ENCODE data around the gene CAND1.

CAND1 gene

DNA sequence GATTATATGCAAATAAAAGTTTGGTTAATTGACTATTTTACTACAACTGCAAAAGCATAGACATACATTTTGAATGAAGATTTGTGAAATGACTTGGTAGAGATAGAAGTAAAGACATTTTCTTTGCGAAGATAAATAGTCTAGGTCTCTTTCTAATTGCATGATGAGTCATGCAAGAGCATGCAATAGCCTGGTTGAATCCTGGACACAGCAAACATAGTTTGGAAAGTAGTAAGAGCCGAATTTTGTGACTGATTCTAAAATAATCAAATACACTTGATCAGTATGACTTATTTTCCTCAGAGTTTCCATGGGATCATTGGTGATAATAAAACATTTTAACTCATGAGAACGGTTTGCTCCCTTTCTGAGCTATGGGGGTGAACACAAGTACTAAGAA lies 27.7 kb upstream of the CAND1 start:
- Histone ChIP-seq H3K36me3 (no peaks in the 10 kb centered on the region), H3K9me3 (ENCODE audit: severe bottlenecking) (no peaks in the 10 kb centered on the region), H3K27ac (no peak overlapping the region), H3K4me3 (ENCODE audit: low read depth, low read length) (no peak overlapping the region), H3K27me3 (ENCODE audit: insufficient read depth, low read depth, severe bottlenecking) (no peaks in the 10 kb centered on the region)
- DNase-seq: no peak
- TF ChIP-seq, protein P1, sequence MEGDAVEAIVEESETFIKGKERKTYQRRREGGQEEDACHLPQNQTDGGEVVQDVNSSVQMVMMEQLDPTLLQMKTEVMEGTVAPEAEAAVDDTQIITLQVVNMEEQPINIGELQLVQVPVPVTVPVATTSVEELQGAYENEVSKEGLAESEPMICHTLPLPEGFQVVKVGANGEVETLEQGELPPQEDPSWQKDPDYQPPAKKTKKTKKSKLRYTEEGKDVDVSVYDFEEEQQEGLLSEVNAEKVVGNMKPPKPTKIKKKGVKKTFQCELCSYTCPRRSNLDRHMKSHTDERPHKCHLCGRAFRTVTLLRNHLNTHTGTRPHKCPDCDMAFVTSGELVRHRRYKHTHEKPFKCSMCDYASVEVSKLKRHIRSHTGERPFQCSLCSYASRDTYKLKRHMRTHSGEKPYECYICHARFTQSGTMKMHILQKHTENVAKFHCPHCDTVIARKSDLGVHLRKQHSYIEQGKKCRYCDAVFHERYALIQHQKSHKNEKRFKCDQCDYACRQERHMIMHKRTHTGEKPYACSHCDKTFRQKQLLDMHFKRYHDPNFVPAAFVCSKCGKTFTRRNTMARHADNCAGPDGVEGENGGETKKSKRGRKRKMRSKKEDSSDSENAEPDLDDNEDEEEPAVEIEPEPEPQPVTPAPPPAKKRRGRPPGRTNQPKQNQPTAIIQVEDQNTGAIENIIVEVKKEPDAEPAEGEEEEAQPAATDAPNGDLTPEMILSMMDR (IDR thresholded peaks at IDR 0.05; ENCODE audit: low read depth, low read length): no peak

DNA sequence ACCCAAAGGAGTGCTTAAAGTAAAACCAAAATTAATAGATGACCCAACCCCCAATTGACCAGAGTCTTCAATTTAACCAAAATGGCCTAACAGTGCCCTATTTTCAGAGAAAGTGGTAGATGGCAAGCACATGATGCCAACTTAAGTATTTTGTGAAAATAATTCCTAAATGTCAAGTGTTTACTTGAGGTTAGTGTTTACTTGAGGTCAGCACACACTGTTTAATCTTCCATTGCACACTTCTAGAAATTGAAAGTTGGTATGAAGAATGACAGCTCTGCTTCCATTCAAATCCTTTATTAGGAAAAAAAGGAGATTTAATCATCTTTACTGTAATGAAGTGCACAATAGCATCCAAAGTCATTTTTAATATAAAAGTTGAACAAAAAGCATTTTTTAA lies 25.9 kb upstream of the CAND1 start:
- Histone ChIP-seq H3K36me3 (no peaks in the 10 kb centered on the region), H3K4me3 (ENCODE audit: low read depth, low read length) (no peak overlapping the region), H3K27ac (no peak overlapping the region), H3K9me3 (ENCODE audit: severe bottlenecking) (no peaks in the 10 kb centered on the region), H3K27me3 (ENCODE audit: insufficient read depth, low read depth, severe bottlenecking) (no peaks in the 10 kb centered on the region)
- DNase-seq: no peak
- TF ChIP-seq, protein P1 (IDR thresholded peaks at IDR 0.05; ENCODE audit: low read depth, low read length): no peak

DNA sequence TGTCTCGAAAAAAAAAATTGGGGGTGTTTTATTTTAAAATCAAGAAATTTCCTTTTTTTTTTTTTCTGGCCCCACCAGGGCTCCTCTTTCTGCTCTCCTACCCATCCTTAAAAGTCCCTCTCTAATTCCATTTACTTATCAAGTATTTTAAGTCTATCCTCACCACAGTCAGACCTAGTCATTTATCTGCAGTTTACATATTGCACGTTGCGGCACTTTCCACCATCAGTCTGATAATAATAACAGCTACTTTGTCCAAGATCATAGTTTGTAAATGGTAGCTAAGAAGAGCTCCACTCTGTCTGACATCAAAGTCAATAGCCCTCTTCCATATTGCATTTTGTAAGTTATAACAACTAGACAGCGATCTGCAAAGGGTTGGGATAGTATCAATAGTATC lies 23.6 kb upstream of the CAND1 start:
- Histone ChIP-seq H3K9me3 (ENCODE audit: severe bottlenecking) (no peaks in the 10 kb centered on the region), H3K36me3 (no peaks in the 10 kb centered on the region), H3K27me3 (ENCODE audit: insufficient read depth, low read depth, severe bottlenecking) (no peaks in the 10 kb centered on the region), H3K27ac (no peak overlapping the region), H3K4me3 (ENCODE audit: low read depth, low read length) (no peak overlapping the region)
- TF ChIP-seq, protein P1 (IDR thresholded peaks at IDR 0.05; ENCODE audit: low read depth, low read length): no peak
- no peak for DNase-seq

DNA sequence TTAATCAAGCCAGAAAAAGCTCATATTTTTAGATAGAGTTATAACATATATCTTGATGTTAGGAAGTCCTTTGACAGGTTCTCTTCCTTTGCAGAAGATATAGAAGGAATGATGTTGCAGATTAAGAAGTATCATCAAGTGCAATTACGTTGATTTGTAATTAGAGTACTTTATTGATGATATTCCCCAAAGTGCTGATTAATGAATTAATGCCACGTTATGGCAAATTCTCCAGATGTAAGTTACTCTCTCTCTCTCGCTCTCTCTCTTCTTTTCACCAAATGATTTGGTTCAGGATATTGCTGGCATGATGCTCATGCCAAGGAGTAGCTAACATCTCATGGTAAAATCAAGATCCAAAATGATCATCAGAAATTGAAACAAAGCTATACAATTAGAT lies 18.1 kb upstream of the CAND1 start:
- TF ChIP-seq, protein P1 (IDR thresholded peaks at IDR 0.05; ENCODE audit: low read depth, low read length): no peak
- no peaks in the 10 kb centered on the region for H3K27me3 ChIP-seq (ENCODE audit: insufficient read depth, low read depth, severe bottlenecking)
- no peak overlapping the region for H3K4me3 ChIP-seq (ENCODE audit: low read depth, low read length)
- H3K27ac ChIP-seq: no peak overlapping the region
- DNase-seq: no peak
- H3K36me3 ChIP-seq: no peaks in the 10 kb centered on the region
- H3K9me3 ChIP-seq (ENCODE audit: severe bottlenecking): no peaks in the 10 kb centered on the region

DNA sequence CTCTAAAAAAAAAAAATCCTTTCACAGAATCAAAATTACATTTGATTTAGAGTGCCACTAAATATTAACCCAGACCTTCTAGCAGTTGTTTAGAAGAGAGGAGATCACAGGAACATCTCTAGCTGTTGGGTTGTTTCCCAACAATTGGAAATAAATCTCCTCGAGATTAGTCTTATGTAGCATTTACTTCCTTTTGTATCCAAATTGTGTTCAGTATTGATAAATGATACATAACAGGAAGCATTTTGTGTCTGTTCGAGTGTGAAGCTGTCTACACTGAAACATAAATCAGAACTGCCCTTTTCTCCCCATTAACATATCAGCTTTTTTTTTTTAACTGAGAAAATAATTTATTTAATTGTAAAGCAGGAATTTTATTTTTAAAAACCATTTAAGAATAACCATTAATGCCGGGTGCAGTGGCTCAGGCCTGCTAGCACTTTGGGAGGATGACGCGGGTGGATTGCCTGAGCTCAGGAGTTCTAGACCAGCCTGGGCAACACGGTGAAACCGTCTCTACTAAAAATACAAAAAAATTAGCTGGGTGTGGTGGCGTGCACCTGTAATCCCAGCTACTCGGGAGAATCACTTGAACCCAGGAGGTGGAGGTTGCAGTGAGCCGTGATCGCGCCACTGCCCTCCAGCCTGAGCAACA lies 14.7 kb upstream of the CAND1 start:
- no peaks in the 10 kb centered on the region for H3K36me3 ChIP-seq
- H3K27me3 ChIP-seq (ENCODE audit: insufficient read depth, low read depth, severe bottlenecking): no peaks in the 10 kb centered on the region
- no peaks in the 10 kb centered on the region for H3K9me3 ChIP-seq (ENCODE audit: severe bottlenecking)
- TF ChIP-seq, protein P1 (IDR thresholded peaks at IDR 0.05; ENCODE audit: low read depth, low read length): no peak
- no peak for DNase-seq
- no peak overlapping the region for H3K4me3 ChIP-seq (ENCODE audit: low read depth, low read length)
- no peak overlapping the region for H3K27ac ChIP-seq

DNA sequence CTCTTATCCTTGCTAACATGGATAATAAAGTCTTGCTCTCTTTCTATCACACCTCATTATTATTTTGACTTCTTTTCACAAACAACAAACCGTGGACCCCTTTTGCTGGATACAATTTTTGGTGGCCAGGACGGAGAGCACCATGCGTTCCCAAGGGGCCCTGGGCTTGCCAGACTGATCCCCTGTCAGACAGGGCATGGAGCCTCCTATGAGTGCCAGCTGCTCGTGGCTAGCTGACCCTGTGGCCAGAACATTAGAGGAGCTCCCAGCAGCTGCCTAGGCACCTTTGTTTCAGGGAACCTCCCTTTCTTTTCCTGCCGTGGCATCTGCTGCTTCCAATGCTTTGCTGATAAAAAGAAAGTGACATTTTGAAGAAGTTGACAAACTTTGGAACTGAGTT lies 12.5 kb upstream of the CAND1 start:
- no peaks in the 10 kb centered on the region for H3K9me3 ChIP-seq (ENCODE audit: severe bottlenecking)
- no peak for DNase-seq
- TF ChIP-seq, protein P1 (IDR thresholded peaks at IDR 0.05; ENCODE audit: low read depth, low read length): no peak
- no peak overlapping the region for H3K4me3 ChIP-seq (ENCODE audit: low read depth, low read length)
- no peaks in the 10 kb centered on the region for H3K27me3 ChIP-seq (ENCODE audit: insufficient read depth, low read depth, severe bottlenecking)
- no peaks in the 10 kb centered on the region for H3K36me3 ChIP-seq
- H3K27ac ChIP-seq: no peak overlapping the region

Measured in WERI-Rb-1 (cell line).